Epithelial cell of prostate (primary cell): ENCODE data around the gene IL24.
A peak's percentile ranks its signal among the peaks of the same experiment; 100 is the strongest.

Experiments used
- DNase-seq: peaks from one replicate; pipeline ENCODE4 v3.0.0-alpha.2; 2011; ENCODE audit warnings: low read depth, low spot score
- H3K27ac ChIP-seq: fragments of 450-650 bp; 2 replicates; pipeline ENCODE4 v1.5.1; 2017; ENCODE audit warnings: mild to moderate bottlenecking

IL24 gene

GRCh38 chr1:206900149-206900548 lies 2.9 kb downstream of the IL24 start:
- DNase-seq, result no peak
- H3K27ac ChIP-seq, result no peak overlapping the region

DNA sequence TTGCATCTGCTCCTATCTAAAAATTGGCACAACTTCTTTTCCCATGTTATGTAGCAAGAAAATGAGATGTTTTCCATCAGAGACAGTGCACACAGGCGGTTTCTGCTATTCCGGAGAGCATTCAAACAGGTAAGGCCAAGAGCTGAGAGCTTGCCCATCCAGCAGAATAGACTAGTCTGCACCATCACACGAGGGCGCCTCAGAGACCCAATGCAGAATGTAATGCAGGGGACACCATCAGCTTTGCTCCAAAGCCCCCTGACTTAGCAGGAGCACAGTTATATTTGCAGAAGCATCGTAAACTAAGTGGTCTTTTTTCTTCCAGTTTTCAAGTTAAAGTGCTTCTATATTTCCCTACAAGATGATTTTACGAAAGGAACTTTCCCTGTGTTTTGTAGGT lies 4.7 kb downstream of the IL24 start:
- H3K27ac ChIP-seq, result no peak overlapping the region
- no peak for DNase-seq

GRCh38 chr1:206902702-206903101 lies 5.5 kb downstream of the IL24 start:
- no peak overlapping the region for H3K27ac ChIP-seq
- DNase-seq, result no peak

DNA sequence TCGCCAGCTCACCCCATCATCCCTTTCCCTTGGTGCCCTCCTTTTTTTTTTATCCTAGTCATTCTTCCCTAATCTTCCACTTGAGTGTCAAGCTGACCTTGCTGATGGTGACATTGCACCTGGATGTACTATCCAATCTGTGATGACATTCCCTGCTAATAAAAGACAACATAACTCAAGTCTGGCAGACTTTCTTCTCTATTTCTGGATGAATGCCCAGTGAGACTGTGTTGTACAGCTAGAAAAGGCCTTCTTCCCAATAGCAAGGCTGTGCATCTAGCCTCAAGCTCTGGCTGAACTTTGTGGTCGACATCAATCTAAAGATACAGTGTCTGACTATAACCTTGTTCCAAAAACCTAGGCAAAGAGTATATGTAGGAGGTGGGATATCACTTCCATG lies 6.4 kb downstream of the IL24 start:
- H3K27ac ChIP-seq, result no peak overlapping the region
- DNase-seq, result no peak

DNA sequence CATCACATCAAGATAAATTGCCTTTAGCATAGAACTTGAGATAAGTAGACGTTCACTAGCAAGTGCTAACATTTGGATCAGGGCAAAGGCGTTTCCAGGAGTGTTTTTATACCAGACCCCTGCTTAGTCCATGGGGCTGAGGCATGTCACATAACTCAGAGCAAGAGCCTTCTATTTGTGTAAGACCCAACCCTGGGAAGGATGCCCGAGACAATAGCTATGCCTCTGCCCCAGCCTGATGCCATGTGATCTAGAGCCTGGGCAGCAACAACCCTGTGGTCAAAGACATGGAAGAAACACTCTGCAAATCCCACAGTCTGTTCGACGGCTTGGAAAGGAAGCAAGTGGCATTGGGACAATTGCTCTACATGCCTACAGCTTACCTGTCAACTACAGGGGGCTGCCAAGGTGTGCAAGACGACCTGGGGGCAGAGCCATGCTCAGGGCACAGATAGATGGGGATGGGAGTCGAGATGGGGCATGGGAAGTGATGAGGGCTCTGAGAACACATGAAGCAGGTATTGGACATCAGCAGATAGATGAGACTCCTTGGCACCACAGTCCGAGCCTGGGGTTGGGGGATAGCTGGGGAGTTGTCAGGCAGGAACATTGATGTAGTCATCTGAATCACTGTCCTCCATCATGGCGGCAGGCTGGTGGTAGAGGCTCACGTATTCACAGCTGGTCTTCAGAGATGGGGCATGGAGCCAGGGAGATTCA lies 7.3 kb downstream of the IL24 start:
- DNase-seq, result no peak
- H3K27ac ChIP-seq, result peak overlapping the region; percentile 65

- DNase-seq, result peak; percentile 79
Observed at GRCh38 chr1:206905295-206906164, 8.3 kb downstream of the IL24 start.

DNA sequence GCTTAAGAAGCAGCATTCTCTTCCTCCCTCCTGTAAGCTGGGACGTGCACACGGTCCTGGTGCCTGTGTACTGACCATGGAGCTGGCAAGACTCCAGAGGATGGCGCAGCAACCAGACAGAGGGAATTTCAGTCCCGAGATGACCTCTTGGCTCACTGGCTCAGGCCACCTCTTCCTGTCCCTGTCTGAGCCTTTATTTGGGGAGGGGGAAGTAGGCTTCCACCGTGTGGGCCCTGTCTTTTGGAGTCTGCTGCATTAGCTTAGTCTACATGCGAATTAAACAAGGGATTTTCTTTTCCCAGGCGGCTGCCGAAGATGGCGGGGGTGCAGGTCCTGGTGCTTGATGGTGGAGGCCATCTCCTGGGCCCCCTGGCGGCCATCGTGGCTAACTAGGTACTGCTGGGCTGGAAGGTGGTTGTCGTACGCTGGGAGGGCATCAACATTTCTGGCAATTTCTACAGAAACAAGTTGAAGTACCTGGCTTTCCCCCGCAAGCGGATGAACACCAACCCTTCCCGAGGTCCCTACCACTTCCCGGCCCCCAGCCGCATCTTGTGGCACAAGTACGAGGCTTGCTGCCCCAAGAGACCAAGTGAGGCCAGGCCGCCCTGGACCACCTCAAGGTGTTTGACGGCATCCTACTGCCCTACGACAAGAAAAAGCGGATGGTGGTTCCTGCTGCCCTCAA lies 10.2 kb downstream of the IL24 start:
- no peak for DNase-seq
- no peak overlapping the region for H3K27ac ChIP-seq

More at GRCh38 chr1:206905295-206906164, 8.3 kb downstream of the IL24 start:
- peak overlapping the region; percentile 65 for H3K27ac ChIP-seq

DNA sequence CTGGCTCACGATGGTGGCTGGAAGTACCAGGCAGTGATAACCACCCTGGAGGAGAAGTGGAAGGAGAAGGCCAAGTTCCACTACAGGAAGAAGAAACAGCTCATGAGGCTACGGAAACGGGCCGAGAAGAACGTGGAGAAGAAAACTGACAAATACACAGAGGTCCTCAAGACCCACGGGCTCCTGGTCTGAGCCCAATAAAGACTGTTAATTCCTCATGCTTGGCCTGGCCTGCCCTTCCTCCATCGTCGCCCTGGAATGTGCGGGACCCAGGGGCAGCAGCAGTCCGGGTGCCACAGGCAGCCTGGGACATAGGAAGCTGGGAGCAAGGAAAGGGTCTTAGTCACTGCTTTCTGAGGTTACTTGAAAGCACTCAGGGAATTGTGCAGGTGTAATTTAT lies 10.8 kb downstream of the IL24 start:
- DNase-seq, result no peak
- no peak overlapping the region for H3K27ac ChIP-seq

- peak overlapping the region; percentile 60 for H3K27ac ChIP-seq
- no peak for DNase-seq
Observed at GRCh38 chr1:206909161-206909882, 12.1 kb downstream of the IL24 start.

DNA sequence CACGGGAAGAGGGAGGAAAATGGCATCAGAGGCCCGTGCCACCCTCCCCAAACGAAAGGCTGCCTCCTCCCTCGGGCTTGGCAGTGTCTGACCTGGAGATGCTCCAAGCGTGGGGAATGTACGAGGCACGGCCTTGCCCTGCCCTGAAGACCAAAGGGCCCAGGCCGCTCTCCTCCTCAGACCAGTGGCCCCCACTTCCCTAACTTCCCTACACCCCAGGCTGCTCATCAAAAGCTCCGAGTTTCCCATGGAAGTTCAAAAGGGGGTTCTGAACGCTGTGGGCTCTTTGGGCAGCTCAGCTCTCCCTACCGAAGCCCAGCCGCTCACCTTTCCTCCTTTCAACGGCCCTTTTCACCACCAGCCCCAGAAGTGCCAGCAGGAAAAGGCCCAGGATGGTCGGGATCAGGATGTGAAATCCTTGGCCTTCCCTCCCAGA lies 12.7 kb downstream of the IL24 start:
- DNase-seq, result no peak
- peak overlapping the region; percentile 60 for H3K27ac ChIP-seq

GRCh38 chr1:206911064-206911663 lies 13.9 kb downstream of the IL24 start:
- no peak for DNase-seq
- H3K27ac ChIP-seq, result no peak overlapping the region

GRCh38 chr1:206912445-206913095 lies 15.3 kb downstream of the IL24 start:
- no peak overlapping the region for H3K27ac ChIP-seq
- peak; percentile 10 for DNase-seq

DNA sequence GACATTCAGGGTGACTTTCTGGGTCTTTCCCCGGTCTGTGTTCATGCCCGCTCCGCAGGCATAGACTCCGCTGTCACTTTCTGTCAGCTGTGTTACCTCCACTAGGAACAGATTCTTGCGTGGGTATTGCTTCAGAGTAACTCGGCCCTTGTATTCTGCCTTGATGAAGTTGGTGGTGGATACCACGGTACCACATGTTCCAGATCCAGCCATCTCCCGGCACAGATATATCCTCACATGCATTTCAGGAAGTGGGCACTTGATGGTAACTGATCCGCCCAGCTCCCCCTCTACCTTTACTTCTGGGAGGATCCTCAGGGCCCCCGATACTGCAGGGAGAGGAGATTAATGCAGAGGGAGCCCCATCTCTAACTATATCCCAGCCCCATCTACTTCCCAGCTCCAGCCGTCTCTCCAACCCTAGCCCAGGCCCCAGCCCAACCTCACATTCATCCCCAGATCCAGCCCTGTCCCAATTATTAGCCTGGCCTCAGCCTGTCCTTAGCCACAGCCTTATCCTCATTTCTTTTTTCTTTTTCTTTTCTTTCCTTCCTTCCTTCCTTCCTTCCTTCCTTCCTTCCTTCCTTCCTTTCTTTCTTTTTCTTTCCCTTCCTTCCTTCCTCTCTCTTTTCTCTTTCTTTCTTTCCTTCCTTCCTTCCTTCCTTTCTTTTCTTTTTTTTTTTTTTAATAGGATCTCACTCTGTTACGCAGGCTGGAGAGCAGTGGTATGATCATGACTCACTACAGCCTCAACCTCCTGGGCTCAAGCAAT lies 16.7 kb downstream of the IL24 start:
- no peak overlapping the region for H3K27ac ChIP-seq
- DNase-seq, result no peak

GRCh38 chr1:206915030-206915735 lies 17.9 kb downstream of the IL24 start:
- no peak for DNase-seq
- no peak overlapping the region for H3K27ac ChIP-seq

- DNase-seq, result no peak
- H3K27ac ChIP-seq, result no peak overlapping the region
Observed at GRCh38 chr1:206916000-206916709, 18.9 kb downstream of the IL24 start.

DNA sequence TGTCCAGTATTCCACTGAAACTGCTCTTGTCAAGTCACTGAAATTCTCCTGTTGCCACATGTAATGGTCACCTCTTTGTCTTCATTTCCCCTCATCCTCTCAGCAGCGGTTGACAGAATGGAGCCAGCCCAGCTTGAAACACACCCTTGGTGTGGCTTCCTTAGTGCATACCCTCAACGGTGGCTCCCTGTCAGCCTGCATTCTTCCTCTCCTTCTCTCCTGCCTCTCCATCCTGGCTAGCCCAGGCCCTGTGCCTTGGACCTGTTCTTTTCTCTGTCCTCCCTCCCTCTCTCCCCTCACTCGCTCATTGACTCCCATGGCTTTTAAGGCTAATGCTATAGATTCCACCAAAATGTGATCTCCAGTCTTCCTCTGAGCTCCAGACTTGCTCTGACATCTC lies 20.8 kb downstream of the IL24 start:
- DNase-seq, result no peak
- H3K27ac ChIP-seq, result no peak overlapping the region

DNA sequence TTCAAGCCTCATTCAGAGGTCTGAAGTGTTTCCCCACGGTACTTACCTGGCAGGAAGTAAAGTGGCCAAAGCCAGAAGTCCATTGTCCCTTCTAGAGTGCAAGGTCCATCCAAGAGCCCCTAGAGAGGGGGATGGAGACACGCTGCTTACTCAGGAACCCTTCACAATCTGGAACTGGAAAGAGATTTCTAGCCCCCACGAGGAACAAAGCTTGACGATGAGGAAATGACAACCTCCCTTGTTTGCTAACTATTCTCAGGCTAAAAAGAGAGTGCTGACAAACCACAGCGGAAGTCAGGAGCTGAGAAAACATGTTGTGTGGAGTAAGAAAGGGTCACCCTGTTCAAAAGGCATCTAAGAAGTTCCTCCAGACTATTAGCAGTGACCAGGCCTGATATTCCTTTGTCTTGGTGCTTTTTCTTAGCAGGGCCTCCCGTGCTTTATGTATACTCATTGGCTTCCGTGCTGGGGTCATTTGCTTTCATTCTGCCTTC lies 24.6 kb downstream of the IL24 start, which contains the start of gene FCMR:
TSS of gene FCMR (minus strand) at position 170 of the 494 bp plus-strand sequence. CDS start at position 83, 87 bp downstream.
- DNase-seq, result no peak
- H3K27ac ChIP-seq, result no peak within 1 kb of the TSS
